GM10266 (cell line): ENCODE measurements around the gene SAFB.

Experiments
- DNase-seq: peaks from one replicate; pipeline ENCODE4 v3.0.0; 2012; ENCODE audit errors: extremely low spot score
- TF ChIP-seq, protein P1 (sequence below): IDR thresholded peaks from 2 replicates; pipeline ENCODE4 v1.5.1; 2012; ENCODE audit warnings: mild to moderate bottlenecking, low read depth; ENCODE audit not compliant: control insufficient read depth, insufficient read depth; ENCODE audit errors: missing control alignments

Gene SAFB

DNA sequence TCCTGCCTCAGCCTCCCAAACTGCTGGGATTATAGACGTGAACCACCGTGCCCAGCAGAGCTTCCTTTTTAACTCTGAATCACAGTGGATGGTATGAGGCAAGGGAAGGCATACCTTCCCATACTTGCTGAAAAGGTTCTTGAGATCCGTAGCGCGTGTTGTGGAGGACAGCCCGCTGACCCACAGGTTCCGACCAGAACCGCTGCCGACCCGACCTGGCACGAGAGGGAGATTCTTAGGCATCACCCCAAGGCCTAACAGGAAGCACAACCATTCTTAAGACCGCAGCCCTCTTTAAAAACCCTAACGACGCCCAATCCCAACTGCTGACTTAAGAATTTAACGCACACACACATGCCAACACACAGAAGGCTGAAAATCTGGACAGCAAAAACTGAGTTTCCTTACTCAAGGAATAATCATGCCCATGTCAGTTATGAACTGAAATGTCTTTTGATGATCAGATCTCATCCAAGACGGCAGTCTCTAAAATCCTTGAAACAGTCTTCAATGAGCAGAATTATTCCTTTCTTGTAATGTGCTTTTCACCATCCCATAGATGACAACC lies 12.9 kb upstream of the SAFB start:
- TF ChIP-seq, protein P1, sequence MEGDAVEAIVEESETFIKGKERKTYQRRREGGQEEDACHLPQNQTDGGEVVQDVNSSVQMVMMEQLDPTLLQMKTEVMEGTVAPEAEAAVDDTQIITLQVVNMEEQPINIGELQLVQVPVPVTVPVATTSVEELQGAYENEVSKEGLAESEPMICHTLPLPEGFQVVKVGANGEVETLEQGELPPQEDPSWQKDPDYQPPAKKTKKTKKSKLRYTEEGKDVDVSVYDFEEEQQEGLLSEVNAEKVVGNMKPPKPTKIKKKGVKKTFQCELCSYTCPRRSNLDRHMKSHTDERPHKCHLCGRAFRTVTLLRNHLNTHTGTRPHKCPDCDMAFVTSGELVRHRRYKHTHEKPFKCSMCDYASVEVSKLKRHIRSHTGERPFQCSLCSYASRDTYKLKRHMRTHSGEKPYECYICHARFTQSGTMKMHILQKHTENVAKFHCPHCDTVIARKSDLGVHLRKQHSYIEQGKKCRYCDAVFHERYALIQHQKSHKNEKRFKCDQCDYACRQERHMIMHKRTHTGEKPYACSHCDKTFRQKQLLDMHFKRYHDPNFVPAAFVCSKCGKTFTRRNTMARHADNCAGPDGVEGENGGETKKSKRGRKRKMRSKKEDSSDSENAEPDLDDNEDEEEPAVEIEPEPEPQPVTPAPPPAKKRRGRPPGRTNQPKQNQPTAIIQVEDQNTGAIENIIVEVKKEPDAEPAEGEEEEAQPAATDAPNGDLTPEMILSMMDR: no peak
- no peak for DNase-seq

DNA sequence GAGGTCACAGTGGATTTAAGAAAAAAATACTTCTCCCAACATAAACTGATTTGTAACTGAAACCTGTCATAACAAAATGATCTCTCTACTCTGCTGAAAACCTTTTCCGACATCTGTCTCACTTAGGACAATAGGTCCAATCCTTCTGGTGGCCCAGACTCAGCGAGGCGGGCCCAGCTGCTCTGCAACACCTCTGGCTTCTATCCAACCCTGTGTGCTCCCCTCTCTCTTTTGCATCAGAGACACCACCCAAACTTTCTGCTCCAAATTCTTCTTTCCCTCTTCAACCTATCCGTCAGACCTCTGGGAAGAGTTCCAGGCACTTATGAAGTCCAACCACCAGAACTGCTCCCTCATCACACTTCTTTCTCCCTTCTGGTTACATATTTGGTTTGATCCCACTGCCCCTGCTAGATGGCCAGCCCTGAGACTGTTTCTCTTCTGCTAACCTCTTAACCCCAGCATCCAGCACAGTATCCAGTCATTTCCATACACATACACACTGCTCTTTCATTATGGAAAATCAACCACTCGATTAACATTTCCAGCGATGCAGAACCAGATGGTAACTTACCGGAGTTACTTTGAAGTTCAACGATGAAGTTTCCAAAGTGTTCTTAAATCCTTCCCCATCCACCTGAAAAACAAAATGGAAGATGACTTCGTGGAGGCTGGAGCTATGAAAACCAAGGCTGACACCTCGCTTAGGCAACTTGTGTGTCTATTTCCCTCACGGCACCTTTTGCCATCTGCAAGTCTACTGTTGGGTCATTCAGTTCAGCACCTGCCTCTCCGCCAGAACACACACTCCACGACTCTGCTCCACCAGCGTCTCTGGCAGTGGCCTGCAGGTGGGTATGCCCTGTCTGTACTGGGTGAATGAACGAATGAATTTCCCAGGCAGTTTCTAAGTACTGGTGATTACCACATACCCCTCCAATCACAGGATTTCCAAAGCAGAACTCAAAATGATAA lies 9.7 kb upstream of the SAFB start:
- DNase-seq: no peak
- TF ChIP-seq, protein P1: no peak

DNA sequence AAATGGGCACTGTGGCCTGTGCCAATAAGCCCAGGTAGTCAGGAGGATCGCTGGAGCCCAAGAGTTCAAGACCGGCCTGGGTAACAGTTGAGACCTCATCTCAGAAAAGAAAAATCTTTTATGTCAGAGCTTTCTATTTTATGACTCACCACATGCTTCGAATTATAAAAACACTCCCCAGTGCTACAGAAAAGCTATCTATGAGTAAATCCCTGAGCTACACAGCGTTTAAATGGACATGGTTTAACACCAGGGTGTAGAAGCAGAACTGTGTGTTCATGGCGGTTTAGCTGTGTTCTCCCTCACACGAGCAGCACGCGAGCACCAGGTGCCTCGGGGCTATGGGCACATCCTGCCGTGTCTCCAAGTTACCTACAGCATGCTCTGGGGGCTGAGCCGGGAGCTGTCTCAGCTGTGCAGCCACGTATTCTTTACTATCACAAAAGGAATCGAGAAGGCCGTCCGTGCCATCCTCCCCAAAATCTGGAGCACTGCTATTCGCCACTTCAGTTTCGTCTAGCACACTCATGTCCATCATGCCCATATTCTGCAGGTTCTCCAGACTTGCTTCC lies 7.0 kb upstream of the SAFB start:
- TF ChIP-seq, protein P1: no peak
- no peak for DNase-seq

DNA sequence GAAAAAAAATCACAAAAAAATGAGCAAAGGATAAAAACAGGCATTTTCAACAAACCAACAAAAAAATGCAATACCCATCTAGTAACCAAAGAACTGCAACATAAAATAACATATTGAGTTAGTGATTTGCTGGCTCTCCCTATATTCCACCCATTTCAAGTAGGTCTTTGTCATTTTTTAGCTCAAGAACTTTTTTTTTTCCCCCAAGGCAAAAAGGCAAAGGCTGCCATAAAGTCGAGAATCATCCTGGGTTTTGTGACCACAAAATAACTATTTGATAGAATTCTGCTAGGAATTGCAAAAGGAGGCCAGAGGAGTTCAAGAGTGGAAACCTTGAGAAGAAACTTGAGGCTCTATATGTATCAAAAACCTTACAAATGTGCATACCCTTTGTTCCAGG lies 5.8 kb upstream of the SAFB start:
- TF ChIP-seq, protein P1: no peak
- DNase-seq: no peak

DNA sequence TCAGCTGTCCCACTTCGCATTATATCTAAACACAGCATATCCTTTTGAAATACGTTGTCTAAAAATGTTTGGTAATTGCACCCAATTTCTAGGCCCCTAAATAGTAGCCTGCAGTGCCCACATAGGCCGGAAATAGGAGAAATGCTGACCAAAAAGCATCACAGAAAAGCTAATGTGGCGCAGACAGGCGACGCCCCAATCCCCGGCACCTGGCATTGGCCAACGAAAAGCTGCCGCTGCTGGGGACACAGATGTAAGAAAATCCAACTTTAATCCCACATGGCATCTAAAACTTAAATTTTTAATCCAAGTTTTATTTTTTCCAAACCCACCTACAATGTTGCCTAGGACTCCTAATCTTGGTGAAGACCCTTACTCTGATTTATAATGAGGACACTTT lies 4.3 kb upstream of the SAFB start:
- TF ChIP-seq, protein P1: no peak
- DNase-seq: no peak

DNA sequence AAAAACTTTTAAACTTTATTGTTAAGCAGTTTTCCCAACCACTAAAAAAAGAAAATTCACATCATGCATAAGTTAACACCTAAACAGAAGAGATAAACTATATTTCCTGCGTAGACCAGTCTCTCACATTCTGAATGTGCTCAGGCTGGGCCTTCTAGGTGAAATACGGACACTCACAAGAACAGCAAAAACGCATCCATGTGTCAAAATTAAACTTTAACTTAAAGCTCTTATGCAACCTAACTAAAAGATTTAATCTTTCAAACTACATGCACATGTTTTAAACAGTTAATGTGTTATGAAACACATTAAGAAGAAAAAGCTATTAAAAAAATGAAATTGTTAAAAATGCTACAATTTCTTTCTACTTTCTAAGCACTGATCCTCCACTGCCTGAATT lies 2.9 kb upstream of the SAFB start:
- DNase-seq: no peak
- TF ChIP-seq, protein P1: no peak

DNA sequence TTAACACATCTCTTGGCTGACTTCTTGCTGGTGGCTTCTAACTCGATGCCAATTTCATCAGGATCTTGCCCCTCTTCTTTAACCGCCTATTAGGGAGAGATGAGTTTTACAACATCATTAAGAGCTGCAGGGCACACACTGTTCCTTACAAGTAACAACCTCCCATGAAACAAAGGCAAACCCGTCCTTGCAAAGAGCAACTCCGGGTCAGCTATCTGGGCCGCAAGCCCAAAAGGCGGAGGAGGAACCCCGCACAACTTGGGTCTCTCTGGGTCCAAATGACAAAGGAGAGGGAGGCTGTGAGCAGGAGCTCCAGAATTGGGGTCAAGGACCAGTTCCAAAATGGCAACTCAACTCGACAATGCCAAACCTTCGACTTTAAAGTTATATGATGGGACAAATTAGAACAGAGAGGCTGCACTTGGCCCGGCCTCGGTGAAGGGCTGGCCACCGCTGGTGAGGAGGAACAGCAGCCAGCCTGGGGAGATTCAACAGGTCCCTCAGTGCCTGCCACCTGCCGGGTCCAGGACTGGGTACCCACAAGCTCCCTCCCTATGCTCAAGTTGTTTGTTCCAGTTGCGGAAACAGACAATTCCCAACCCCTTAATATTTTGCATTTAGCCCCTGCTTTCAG lies 1.5 kb upstream of the SAFB start:
- TF ChIP-seq, protein P1: no peak
- no peak for DNase-seq
